HG02571 (cell line): ENCODE measurements around the gene PLXNA2.

Experiments
- ATAC-seq: cut with Tn5 transposase; IDR thresholded peaks from one replicate; pipeline ENCODE4 v1.9.1; 2021; ENCODE audit warnings: mild to moderate bottlenecking, moderate library complexity; ENCODE audit not compliant: unreplicated experiment

Gene PLXNA2

GRCh38 chr1:208052135-208052534, 192.0 kb downstream of the PLXNA2 start:
- ATAC-seq: no peak

DNA sequence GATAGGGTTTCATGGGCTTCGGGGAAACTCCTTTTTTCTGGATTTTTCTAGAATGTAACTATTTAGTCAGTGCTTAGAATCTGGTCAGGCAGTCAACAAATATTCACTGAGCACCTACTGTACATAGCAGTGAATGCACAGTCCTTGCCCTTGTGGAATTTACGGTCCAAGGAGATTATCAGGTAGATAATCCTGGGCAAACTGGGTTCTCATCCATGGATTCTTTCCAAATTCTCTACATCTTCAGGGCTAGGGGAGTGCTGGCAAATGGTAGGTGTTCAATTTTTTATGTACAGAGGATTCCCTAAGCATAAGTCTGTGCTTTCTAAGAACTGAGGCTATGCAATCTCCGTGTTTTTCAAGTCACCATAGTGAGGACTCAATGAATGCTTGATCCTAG, 192.5 kb downstream of the PLXNA2 start:
- no peak for ATAC-seq

- ATAC-seq: no peak
Measured at GRCh38 chr1:208048904-208049303, 195.3 kb downstream of the PLXNA2 start.

DNA sequence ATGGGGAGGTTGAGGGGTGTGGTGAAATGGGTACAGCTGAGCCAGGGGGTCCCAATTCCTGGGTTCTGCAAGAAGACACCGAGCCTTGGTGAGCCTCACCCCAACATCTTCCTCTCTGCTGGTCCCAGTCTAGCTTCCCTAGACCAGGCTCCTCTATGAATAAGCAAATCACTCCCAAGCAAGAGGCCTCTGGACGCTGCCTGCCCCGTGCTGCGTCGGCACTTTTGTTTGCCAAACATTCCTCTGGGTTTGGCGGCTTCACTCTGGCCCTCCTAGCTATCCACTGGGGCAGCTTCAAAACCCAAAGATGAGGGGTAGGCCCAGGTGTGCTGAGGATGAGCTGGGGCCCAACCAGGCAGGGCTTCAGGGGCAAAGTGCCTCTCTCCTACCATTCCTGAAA, 196.2 kb downstream of the PLXNA2 start:
- ATAC-seq: no peak

- ATAC-seq: no peak
Measured at GRCh38 chr1:208047476-208047934, 196.7 kb downstream of the PLXNA2 start.

GRCh38 chr1:208045463-208046260, 198.5 kb downstream of the PLXNA2 start:
- ATAC-seq: no peak

- no peak for ATAC-seq
Measured at GRCh38 chr1:208044589-208045462, 199.4 kb downstream of the PLXNA2 start.

DNA sequence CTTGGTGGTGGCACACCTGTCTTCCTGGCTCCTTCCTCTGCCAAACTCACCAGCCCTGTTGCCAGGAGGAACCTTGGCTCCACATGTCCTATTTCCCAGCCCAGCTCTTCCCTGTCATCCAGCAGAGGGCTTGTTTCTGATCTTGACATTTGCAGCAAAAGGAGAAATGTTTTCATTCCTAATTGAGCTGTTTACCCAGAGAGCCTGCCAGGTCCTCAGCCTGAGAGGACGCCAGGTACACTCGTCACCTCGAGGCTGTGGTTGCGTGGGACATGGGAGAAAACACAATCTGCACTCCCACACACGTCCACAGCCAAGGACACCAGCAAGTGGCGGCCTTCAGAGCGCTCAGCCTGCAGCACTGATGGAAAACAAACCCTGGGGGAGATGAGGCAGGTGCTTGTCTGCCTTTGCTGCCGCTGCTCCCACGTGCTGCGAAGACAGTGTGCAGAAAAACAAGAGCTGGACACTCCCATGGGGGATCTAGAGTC, 200.4 kb downstream of the PLXNA2 start:
- no peak for ATAC-seq

GRCh38 chr1:208042868-208043267, 201.3 kb downstream of the PLXNA2 start:
- ATAC-seq: no peak

GRCh38 chr1:208042041-208042615, 202.1 kb downstream of the PLXNA2 start:
- no peak for ATAC-seq

- ATAC-seq: no peak
Measured at GRCh38 chr1:208041505-208041904, 202.7 kb downstream of the PLXNA2 start.

- no peak for ATAC-seq
Measured at GRCh38 chr1:208040821-208041297, 203.3 kb downstream of the PLXNA2 start.

DNA sequence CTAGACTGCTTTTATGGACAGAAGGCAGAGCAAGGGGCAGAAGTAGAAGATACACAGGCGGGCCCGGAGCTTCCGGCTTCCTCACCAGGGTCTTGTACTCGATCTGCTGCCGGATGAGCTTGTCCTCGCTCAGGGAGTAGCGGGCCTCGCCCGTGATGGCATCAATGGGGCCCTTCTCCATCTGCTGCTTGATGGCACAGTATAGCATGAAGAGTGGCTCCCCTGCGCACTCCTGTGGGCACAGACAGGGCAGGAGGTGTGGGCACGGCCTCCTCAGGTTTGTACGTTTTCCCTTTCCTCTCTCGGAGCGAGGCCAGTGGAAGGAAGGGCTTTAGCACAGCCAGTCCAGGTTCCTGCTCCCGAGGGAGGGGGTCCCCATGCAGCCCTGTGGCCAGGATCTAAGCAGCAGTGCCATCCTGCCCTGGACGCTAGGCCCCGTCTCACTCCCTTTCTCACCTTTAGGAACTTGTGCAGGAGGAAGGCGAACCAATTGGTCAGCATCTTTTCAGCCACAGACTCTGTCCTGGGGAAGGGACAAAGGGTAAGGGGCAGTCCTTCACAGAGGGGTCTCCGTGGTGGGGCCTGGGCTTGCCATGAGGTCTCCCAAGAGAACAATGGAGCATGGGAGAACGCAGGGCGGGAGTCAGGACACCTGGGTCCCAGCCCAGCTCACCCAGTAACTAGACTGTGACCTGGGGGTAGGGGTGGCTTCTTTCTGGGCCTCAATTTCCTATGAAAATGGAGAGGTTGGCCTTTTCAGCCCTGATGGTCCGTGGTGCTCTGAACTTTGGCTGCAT, 204.4 kb downstream of the PLXNA2 start:
- no peak for ATAC-seq

- no peak for ATAC-seq
Measured at GRCh38 chr1:208038303-208038702, 205.9 kb downstream of the PLXNA2 start.

DNA sequence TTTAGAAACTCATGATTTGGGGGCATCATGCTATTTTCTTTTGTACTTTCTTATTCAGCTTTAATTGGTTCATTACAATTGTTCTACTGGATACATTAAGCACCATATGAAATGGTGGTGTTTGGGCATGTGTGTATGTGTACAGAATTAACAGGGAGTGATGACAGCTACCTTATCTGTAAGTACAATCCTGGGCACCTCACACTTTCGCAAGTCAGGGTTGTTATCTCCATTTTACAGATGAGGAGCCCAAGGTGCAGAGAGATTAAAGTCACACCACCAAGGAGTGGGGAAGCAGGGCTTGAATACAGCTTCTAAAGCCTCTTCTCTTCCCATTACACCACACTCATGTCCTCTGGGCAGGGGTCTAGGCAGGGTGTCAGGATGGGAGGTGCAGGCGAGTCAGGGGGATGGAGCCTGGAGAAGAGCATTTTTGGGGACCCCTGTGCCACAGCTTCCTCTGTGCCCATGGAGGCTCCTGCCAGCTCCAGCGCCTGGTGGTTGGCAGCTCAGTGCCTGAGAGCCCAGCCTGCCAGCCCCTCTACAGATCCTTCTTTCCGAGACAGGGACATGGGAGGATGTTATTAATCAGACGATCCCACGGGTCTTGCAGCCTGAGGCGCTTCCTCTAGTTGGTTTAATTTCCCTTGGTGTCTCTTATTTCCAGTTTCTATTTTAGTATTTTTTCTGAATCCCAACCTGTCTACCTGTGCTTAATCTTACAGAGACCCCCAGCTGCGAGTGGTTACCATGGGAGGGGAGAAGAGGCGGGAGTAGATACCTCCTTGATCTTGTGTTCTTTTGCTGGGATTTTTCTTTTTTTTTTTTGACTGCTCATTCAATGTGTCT, 207.0 kb downstream of the PLXNA2 start:
- no peak for ATAC-seq

GRCh38 chr1:208036106-208036808, 207.9 kb downstream of the PLXNA2 start:
- ATAC-seq: no peak

DNA sequence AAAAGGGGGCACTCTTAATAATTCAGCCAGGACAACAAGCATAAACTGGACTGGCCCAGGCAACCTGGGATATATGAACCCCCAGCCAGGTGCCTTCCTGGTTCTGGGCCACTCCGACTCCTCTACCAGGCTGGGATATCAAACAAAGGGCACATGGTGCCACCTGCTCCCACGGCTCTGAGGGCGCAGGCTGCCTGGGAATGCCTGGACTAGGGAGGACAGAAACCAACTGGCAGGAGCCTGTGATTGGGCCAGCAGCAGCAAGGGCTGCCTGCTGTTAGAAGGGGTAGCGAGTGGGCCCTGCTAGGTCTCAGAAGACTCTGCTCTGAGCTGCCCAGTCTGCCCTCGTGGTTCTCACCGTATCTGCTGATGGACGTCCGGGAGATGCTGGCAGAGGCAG, 210.0 kb downstream of the PLXNA2 start:
- no peak for ATAC-seq

DNA sequence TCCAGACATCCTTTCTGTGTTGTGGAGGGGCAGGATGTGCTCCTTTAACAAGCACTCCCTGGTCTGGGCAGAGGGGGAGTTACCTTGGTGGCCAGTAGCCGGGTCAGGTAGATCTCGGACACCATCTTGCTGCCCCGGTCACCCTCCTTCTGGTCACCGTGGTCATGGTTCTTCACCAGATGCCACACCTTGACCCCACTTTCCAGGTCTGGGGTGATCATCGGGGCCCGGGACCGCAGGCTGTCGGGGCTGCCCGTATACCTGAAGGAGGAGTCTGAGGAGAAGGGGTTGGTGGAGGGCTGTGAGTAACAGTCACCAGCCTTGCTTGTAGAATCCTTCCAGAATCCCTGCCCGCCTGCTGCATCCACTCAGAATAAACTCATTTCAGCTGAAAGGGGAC, 210.9 kb downstream of the PLXNA2 start:
- no peak for ATAC-seq

DNA sequence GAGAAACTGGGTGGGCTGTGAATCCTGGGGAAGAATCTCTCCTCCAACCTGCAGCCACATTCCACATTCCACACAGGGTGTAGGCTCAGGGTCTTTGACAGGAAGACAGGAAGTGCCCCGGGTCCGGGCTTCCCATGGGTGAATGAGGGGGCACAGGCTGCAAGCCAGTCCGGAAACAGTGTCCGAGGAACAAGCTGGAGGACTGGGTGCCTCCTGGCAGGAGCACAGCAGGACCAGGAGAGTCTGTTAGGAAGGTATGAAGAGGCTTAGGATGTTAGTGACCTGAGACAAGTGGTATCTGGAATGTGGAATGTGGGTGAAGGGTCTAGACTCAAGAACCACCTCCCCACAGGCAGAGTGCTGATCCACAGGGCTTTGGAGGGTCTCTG, 212.3 kb downstream of the PLXNA2 start:
- ATAC-seq: no peak
